ENCODE data around the gene PARL. TPM values are rescaled to one million over a fixed set of nuclear protein-coding genes. Genes with fewer than 3 reads are reported as not detected.

Gene PARL
- total RNA-seq, 1 donor from 2014 or later = 70.5 TPM

DNA sequence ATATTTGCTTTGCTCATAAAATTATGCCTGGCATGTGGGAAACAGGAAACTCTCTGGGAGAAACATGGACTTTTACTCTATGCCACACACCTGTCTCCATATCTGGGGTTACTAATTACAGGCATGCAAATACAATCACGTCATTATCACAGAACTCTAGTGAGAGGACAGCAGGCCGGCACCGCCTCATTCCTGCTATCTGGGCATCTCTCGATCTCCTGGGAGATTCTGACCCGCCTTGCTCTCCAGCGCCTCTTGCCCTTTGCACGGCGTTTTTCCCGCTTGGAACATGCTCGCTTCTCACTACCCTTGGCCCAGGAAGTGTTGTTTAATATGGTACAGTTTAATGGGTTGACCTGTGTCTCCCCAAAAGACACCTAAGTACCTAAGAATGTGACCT lies 45.4 kb upstream of the PARL start:
- H3K4me1 Mint-ChIP-seq = no peaks in the 10 kb centered on the region
- no peaks in the 10 kb centered on the region for H3K9me3 Mint-ChIP-seq
- no peaks in the 10 kb centered on the region for H3K36me3 ChIP-seq

DNA sequence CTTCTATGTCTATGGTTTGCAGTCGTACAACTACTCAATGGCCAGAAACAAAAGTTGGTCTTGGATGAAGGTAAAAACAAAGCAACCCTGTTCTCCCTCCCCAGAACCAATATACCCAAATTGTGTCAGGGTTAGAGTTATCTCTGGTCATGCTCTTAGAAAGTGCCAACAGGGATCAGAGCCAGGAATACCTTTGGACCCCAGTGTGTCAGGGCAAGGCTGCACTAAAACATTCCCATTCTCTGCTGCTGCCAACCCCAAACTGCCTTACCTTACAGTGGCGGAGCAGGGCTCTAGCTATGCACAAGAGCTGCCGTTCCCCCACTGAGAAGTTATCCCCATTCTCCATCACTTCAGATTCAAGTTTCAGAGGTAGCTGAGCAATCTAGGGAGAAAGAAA lies 42.4 kb upstream of the PARL start:
- H3K27me3 Mint-ChIP-seq (ENCODE audit: insufficient read depth, low read depth) = no peaks in the 10 kb centered on the region
- H3K27ac Mint-ChIP-seq = no peak overlapping the region
- no peaks in the 10 kb centered on the region for H3K36me3 ChIP-seq
- H2AFZ ChIP-seq (replicated peaks) = no peak overlapping the region
- H3K9ac ChIP-seq = no peak overlapping the region
- no peaks in the 10 kb centered on the region for H3K9me3 ChIP-seq (ENCODE audit: low read depth)
- no peaks in the 10 kb centered on the region for H3K4me1 ChIP-seq
- H3K36me3 Mint-ChIP-seq = peaks cover 11% of the 10 kb centered on the region
- no peak overlapping the region for H3K4me3 ChIP-seq
- no peak overlapping the region for H3K27ac ChIP-seq
- H4K20me1 ChIP-seq (ENCODE audit: low read depth) = no peaks in the 10 kb centered on the region
- no peaks in the 10 kb centered on the region for H3K79me2 ChIP-seq (ENCODE audit: low read depth)
- H3K27me3 ChIP-seq = no peaks in the 10 kb centered on the region
- no peak overlapping the region for H3K4me2 ChIP-seq
- H3K4me1 Mint-ChIP-seq = no peaks in the 10 kb centered on the region
- TF ChIP-seq EZH2 (IDR thresholded peaks at IDR 0.05) = no peak
- no peak for TF ChIP-seq CTCF (IDR thresholded peaks at IDR 0.05)
- no peak for TF ChIP-seq EZH2phosphoT487 (IDR thresholded peaks at IDR 0.05)
- H3F3A ChIP-seq (ENCODE audit: low read depth) = no peaks in the 10 kb centered on the region
- no peak overlapping the region for H3K4me3 Mint-ChIP-seq
- H3K9me3 Mint-ChIP-seq = no peaks in the 10 kb centered on the region
- no peak for DNase-seq (ENCODE audit: low spot score)

More for the DNA sequence above, 45.4 kb upstream of the PARL start:
- no peaks in the 10 kb centered on the region for H3K4me1 ChIP-seq
- Mint-ChIP-seq H3K27me3 (ENCODE audit: insufficient read depth, low read depth) (no peaks in the 10 kb centered on the region), H3K27ac (no peak overlapping the region), H3K36me3 (peaks cover 3% of the 10 kb centered on the region), H3K4me3 (no peak overlapping the region)
- H3K27ac ChIP-seq = no peak overlapping the region
- no peak for DNase-seq (ENCODE audit: low spot score)
- H3F3A ChIP-seq (ENCODE audit: low read depth) = no peaks in the 10 kb centered on the region
- H3K4me2 ChIP-seq = no peak overlapping the region
- H4K20me1 ChIP-seq (ENCODE audit: low read depth) = no peaks in the 10 kb centered on the region
- no peaks in the 10 kb centered on the region for H3K9me3 ChIP-seq (ENCODE audit: low read depth)
- H3K9ac ChIP-seq = no peak overlapping the region
- TF ChIP-seq CTCF (IDR thresholded peaks at IDR 0.05) (no peak), EZH2 (IDR thresholded peaks at IDR 0.05) (no peak), EZH2phosphoT487 (IDR thresholded peaks at IDR 0.05) (no peak)
- H3K79me2 ChIP-seq (ENCODE audit: low read depth) = no peaks in the 10 kb centered on the region
- H3K27me3 ChIP-seq = no peaks in the 10 kb centered on the region
- H3K4me3 ChIP-seq = no peak overlapping the region
- H2AFZ ChIP-seq (replicated peaks) = no peak overlapping the region

DNA sequence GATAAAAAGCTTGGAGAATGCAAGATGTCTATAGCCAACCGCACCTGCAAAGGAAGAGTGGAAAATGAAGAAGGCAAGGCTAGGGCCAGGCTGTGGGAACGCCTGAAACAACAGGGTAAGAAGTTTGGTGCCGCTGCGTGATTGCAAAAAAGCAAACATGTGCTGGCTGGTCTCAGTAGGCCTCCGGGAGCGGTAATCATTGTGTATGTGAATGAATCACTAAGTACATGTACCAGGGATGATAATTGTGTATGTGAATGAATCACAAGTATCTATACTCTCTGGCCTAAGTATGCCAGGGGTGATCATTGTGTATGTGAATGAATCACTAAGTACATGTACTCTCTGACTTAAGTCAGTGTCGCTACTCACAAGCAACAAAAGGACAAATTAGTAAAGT lies 40.3 kb upstream of the PARL start:
- Histone ChIP-seq H3F3A (ENCODE audit: low read depth) (no peaks in the 10 kb centered on the region), H3K9ac (no peak overlapping the region), H3K4me2 (no peak overlapping the region), H3K79me2 (ENCODE audit: low read depth) (no peaks in the 10 kb centered on the region), H3K27ac (no peak overlapping the region), H3K36me3 (no peaks in the 10 kb centered on the region), H3K4me1 (no peaks in the 10 kb centered on the region), H2AFZ (replicated peaks) (no peak overlapping the region), H3K9me3 (ENCODE audit: low read depth) (no peaks in the 10 kb centered on the region), H3K4me3 (no peak overlapping the region), H4K20me1 (ENCODE audit: low read depth) (no peaks in the 10 kb centered on the region), H3K27me3 (no peaks in the 10 kb centered on the region)
- no peak overlapping the region for H3K4me3 Mint-ChIP-seq
- H3K27me3 Mint-ChIP-seq (ENCODE audit: insufficient read depth, low read depth) = no peaks in the 10 kb centered on the region
- TF ChIP-seq CTCF (IDR thresholded peaks at IDR 0.05) = no peak
- no peak for TF ChIP-seq EZH2 (IDR thresholded peaks at IDR 0.05)
- TF ChIP-seq EZH2phosphoT487 (IDR thresholded peaks at IDR 0.05) = no peak
- peaks cover 16% of the 10 kb centered on the region for H3K36me3 Mint-ChIP-seq
- no peaks in the 10 kb centered on the region for H3K4me1 Mint-ChIP-seq
- no peak for DNase-seq (ENCODE audit: low spot score)
- no peaks in the 10 kb centered on the region for H3K9me3 Mint-ChIP-seq
- no peak overlapping the region for H3K27ac Mint-ChIP-seq

Measured in neural progenitor cell (in vitro differentiated cells).